Smooth muscle cell (in vitro differentiated cells): Measurements from ENCODE around the gene HOOK2. TPM values are rescaled to one million over a fixed set of nuclear protein-coding genes. Genes with fewer than 3 reads are reported as not detected.
A peak's percentile ranks its signal among the peaks of the same experiment; 100 is the strongest.

Source experiments
- DNase-seq: peaks from one replicate; lab custom pipeline; 2025; ENCODE audit not compliant: unreplicated experiment; lab: John Stamatoyannopoulos, UW
- H2AFZ ChIP-seq: fragments of 200-600 bp; sonication (generic); 2 replicates; pipeline ENCODE4 v1.6.0; 2016; ENCODE audit warnings: antibody characterized with exemption, low read depth, mild to moderate bottlenecking
- H3F3A ChIP-seq: fragments of 200-600 bp; sonication (generic); 2 replicates; pipeline ENCODE4 v1.6.0; 2017; ENCODE audit warnings: antibody characterized with exemption, low read depth
- H3K27ac ChIP-seq: fragments of 200-600 bp; sonication (generic); 2 replicates; pipeline ENCODE4 v1.5.1; 2016; ENCODE audit warnings: low read depth, mild to moderate bottlenecking
- H3K27me3 ChIP-seq: fragments of 200-600 bp; sonication (generic); 2 replicates; pipeline ENCODE4 v1.6.1; 2016; ENCODE audit warnings: low read depth, mild to moderate bottlenecking
- H3K36me3 ChIP-seq: fragments of 200-600 bp; sonication (generic); 2 replicates; pipeline ENCODE4 v1.5.1; 2016; ENCODE audit warnings: low read depth
- H3K4me1 ChIP-seq: fragments of 200-600 bp; sonication (generic); 2 replicates; pipeline ENCODE4 v1.5.1; 2016; ENCODE audit warnings: low read depth
- H3K4me2 ChIP-seq: fragments of 200-600 bp; sonication (generic); 2 replicates; pipeline ENCODE4 v1.6.0; 2016; ENCODE audit warnings: mild to moderate bottlenecking
- H3K4me3 ChIP-seq: fragments of 200-600 bp; sonication (generic); 2 replicates; pipeline ENCODE4 v1.5.1; 2016; ENCODE audit warnings: mild to moderate bottlenecking
- H3K79me2 ChIP-seq: fragments of 200-600 bp; sonication (generic); 2 replicates; pipeline ENCODE4 v1.6.0; 2016; ENCODE audit warnings: low read depth, mild to moderate bottlenecking
- H3K9ac ChIP-seq: fragments of 200-600 bp; sonication (generic); 2 replicates; pipeline ENCODE4 v1.6.0; 2016; ENCODE audit warnings: low read depth
- H3K9me3 ChIP-seq: fragments of 200-600 bp; sonication (generic); replicated peaks from 2 replicates; pipeline ENCODE4 v1.5.1; 2016; ENCODE audit warnings: low read depth
- H4K20me1 ChIP-seq: fragments of 200-600 bp; sonication (generic); 2 replicates; pipeline ENCODE4 v1.6.0; 2016; ENCODE audit warnings: low read depth
- CTCF ChIP-seq: fragments of 200-600 bp; sonication (generic); IDR thresholded peaks from 2 replicates; pipeline ENCODE4 v1.5.1; 2017; ENCODE audit warnings: borderline replicate concordance, mild to moderate bottlenecking, antibody characterized with exemption; ENCODE audit not compliant: insufficient read depth, poor library complexity, severe bottlenecking
- WGBS: methylation state at CpG from one replicate; pipeline ENCODE4 v1.1.7; 2016; ENCODE audit warnings: low lambda C conversion rate; 5-methylcytosine and 5-hydroxymethylcytosine counted together
- polyA plus RNA-seq: library from polyadenylated mRNA; unstranded; fragments of >200 nt; fragmentation: Nextera tagmentation; extraction: Ambion mirVana; gene quantifications from 2 replicates; pipeline ENCODE4 v1.2.1, GENCODE V29; 2016
- total RNA-seq: library from RNA; depleted of rRNA; stranded (reverse); fragments of >200 nt; gene quantifications from 2 replicates; pipeline ENCODE4 v1.2.3, GENCODE V29; 2014

Gene HOOK2
- total and polyA plus RNA-seq, 2 experiments from 2014 or later = 14.6 to 20.5 TPM

- Histone ChIP-seq H3K79me2 (no peaks in the 10 kb centered on the region), H3K9me3 (no peaks in the 10 kb centered on the region), H3K36me3 (no peaks in the 10 kb centered on the region), H3K9ac (no peak overlapping the region), H3F3A (no peaks in the 10 kb centered on the region), H3K4me3 (no peak overlapping the region), H3K4me2 (no peak overlapping the region), H3K27ac (no peak overlapping the region), H3K27me3 (no peaks in the 10 kb centered on the region), H4K20me1 (no peaks in the 10 kb centered on the region), H2AFZ (no peak overlapping the region), H3K4me1 (peaks cover 6% of the 10 kb centered on the region)
- WGBS = 95% methylated on average over 7 of the region's 11 CpGs
- TF ChIP-seq CTCF = no peak
- DNase-seq = no peak
Observed at GRCh38 chr19:12767150-12767549, 8.2 kb downstream of the HOOK2 start.

- H3K36me3 ChIP-seq = no peaks in the 10 kb centered on the region
- peak; percentile 33 for DNase-seq
- 52% methylated on average over 26 of the region's 30 CpGs for WGBS
Observed at GRCh38 chr19:12766051-12766521, 9.3 kb downstream of the HOOK2 start.

DNA sequence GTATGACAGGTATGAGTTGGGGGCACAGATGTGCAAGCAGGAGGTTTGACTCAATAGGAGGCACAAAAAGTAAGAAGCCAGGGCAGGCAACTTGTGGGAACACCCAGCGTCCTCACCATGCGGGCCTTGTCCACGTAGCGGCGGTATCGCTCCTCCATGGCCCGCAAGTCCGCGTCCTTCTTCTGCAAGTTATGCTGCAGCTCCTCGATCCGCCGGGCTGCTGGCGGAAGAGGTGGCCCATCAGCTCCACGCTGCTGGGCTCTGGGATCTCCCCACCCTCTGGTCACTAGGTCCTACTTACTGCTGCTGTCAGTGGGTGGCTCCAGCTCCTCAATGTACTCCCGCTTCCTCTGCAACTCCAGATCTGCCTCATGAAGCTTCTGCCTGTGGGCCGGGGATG lies 10.7 kb downstream of the HOOK2 start:
- DNase-seq = no peak
- Histone ChIP-seq H3K36me3 (no peaks in the 10 kb centered on the region), H3F3A (no peaks in the 10 kb centered on the region), H3K27ac (no peak overlapping the region), H3K9me3 (no peaks in the 10 kb centered on the region), H2AFZ (no peak overlapping the region), H4K20me1 (no peaks in the 10 kb centered on the region), H3K4me2 (no peak overlapping the region), H3K4me3 (no peak overlapping the region), H3K27me3 (no peaks in the 10 kb centered on the region), H3K9ac (no peak overlapping the region), H3K79me2 (no peaks in the 10 kb centered on the region), H3K4me1 (peaks cover 4% of the 10 kb centered on the region)
- no peak for TF ChIP-seq CTCF
- 94% methylated on average over 11 of the region's 16 CpGs for WGBS

More at GRCh38 chr19:12766051-12766521, 9.3 kb downstream of the HOOK2 start:
- Histone ChIP-seq H3K27me3 (no peaks in the 10 kb centered on the region), H3K4me1 (peaks cover 6% of the 10 kb centered on the region), H3K9me3 (no peaks in the 10 kb centered on the region), H3K4me3 (peak overlapping the region; percentile 58), H3K9ac (no peak overlapping the region), H3F3A (no peaks in the 10 kb centered on the region), H4K20me1 (no peaks in the 10 kb centered on the region), H3K79me2 (no peaks in the 10 kb centered on the region), H2AFZ (no peak overlapping the region), H3K27ac (no peak overlapping the region), H3K4me2 (peak overlapping the region; percentile 80)
- peak; percentile 62 for TF ChIP-seq CTCF

GRCh38 chr19:12763100-12763499 lies 12.3 kb downstream of the HOOK2 start:
- H3K79me2 ChIP-seq = no peaks in the 10 kb centered on the region
- no peaks in the 10 kb centered on the region for H4K20me1 ChIP-seq
- H3K27me3 ChIP-seq = no peaks in the 10 kb centered on the region
- WGBS = 92% methylated on average over 11 of the region's 11 CpGs
- no peak for DNase-seq
- no peak for TF ChIP-seq CTCF
- H2AFZ ChIP-seq = no peak overlapping the region
- no peaks in the 10 kb centered on the region for H3K9me3 ChIP-seq
- H3F3A ChIP-seq = peaks cover 2% of the 10 kb centered on the region
- no peaks in the 10 kb centered on the region for H3K4me1 ChIP-seq
- H3K4me2 ChIP-seq = no peak overlapping the region
- H3K27ac ChIP-seq = no peak overlapping the region
- H3K36me3 ChIP-seq = no peaks in the 10 kb centered on the region
- H3K9ac ChIP-seq = no peak overlapping the region
- no peak overlapping the region for H3K4me3 ChIP-seq
